Pancreas (tissue), 10 donors: ENCODE measurements around the gene EEF1B2. TPM values are rescaled to one million over a fixed set of nuclear protein-coding genes. Genes with fewer than 3 reads are reported as not detected.

Experiments used
- ATAC-seq, 4 donors: fragments of 200-7000 bp; cut with Tn5 transposase; one replicate each; pipeline versions ENCODE4 v1.8.0 to v1.9.1; 2020; ENCODE audit warnings: mild to moderate bottlenecking in 4 of 4, moderate library complexity in 4 of 4
- DNase-seq, 6 donors: peaks; one replicate each; pipeline ENCODE4 v3.0.0-alpha.2; 2020
- FAIRE-seq: peaks from 2 replicates; lab custom pipeline; 2012; peaks lifted over from hg19 to GRCh38; lab: Jason Lieb, UNC
- H3K27ac ChIP-seq, 4 donors: fragments of 200-600 bp; sonication (generic); 1 replicate in 3 of 4; 2 replicates in 1 of 4; pipeline versions ENCODE4 v1.5.0 to v1.8.0; 2020
- H3K27me3 ChIP-seq, 4 donors: fragments of 200-600 bp; one replicate each; pipeline ENCODE4 v1.8.0; 2021
- H3K36me3 ChIP-seq, 3 donors: fragments of 200-600 bp; sonication (generic) in 1 of 3; one replicate each; pipeline versions ENCODE4 v1.5.0 to v1.8.0; 2020 to 2021
- H3K4me1 ChIP-seq, 3 donors: fragments of 200-600 bp; one replicate each; pipeline ENCODE4 v1.8.0; 2021
- H3K4me3 ChIP-seq, 4 donors: fragments of 200-600 bp; sonication (generic) in 2 of 4; one replicate each; pipeline versions ENCODE4 v1.5.0 to v1.8.0; 2020 to 2021
- H3K9me3 ChIP-seq, 4 donors: fragments of 200-600 bp; one replicate each; pipeline ENCODE4 v1.8.0; 2021
- CTCF ChIP-seq, 4 donors: fragments of 200-600 bp; sonication (generic) in 3 of 4; IDR thresholded peaks; one replicate each; pipeline versions ENCODE4 v1.5.0 to v1.8.0; 2021; ENCODE audit warnings: antibody characterized with exemption in 4 of 4
- WGBS, 2 donors: extraction: QIAGEN DNeasy Blood & Tissue Kit; methylation state at CpG; one replicate each; pipeline ENCODE4 v1.1.7; 2013; 5-methylcytosine and 5-hydroxymethylcytosine counted together
- intact Hi-C, 3 donors: fragments of 100-400 bp; cut with DNase I; formaldehyde crosslinking; loops; one replicate each; pipeline versions ENCODE4 v1.11.1 to v1.14.2; 2022
- polyA plus RNA-seq, 2 donors: library from polyadenylated mRNA; stranded (reverse); fragments of 200-250 nt; gene quantifications; one replicate each; pipeline ENCODE4 v1.2.3, GENCODE V29; 2013
- total RNA-seq, 6 donors: library from RNA; stranded (reverse); fragmentation: NEBNext Ultra II Directional in 4 of 6; extraction: Animal tissue kit (Norgen Biotek cat#: 25700) in 4 of 6; gene quantifications; one replicate each; pipeline versions ENCODE4 v1.2.1 to v1.2.4, GENCODE V29; 2021 to 2023
- donor health status: healthy with polysubstance abuse.
- donor health status: DM: no; HTN: no; CAD: no; lungs with moderate emphysema.
- donor health status: DM: no; HTN: no; CAD: no.
- donor health status: control.
- donor health status: control.
- donor health status: Bipolar disorder and iron deficiency.
- donor health status: DM: yes; HTN: yes; CAD: no.
- donor health status: DM: no; HTN: no; CAD: no.
- donor health status: DM: no; HTN: no; CAD: no.
- donor health status: DM: yes; HTN: yes; CAD: no.

The EEF1B2 gene
- 100 to 1,000 TPM; 390 to 817 (median 562) TPM for total RNA-seq
- polyA plus RNA-seq: 100 to 1,000 TPM; 429 to 531 TPM

GRCh38 chr2:206159346-206160124, at the start of gene EEF1B2, which contains the start of gene NDUFS1:
Gene EEF1B2 (plus strand): TSS chr2:206159895. CDS start chr2:206159980, 85 bp downstream.
Gene NDUFS1 (minus strand): TSS chr2:206159444. CDS start chr2:206153678, 5,766 bp downstream.
- ATAC-seq (peak; percentile 94 to 98 (median 94)), FAIRE-seq (peak; percentile 90), DNase-seq (peak; percentile 93 to 98 (median 96))
- Histone ChIP-seq H3K9me3 (no peaks in the 10 kb centered on the region), H3K36me3 (peaks cover 0 to 19% (median 17%) of the 10 kb centered on the region in 3 donors), H3K27ac (peak within 1 kb of the TSS; percentile 84 to 91 (median 88)), H3K27me3 (no peaks in the 10 kb centered on the region), H3K4me1 (peaks cover 5 to 18% (median 6%) of the 10 kb centered on the region in 3 donors), H3K4me3 (peak within 1 kb of the TSS; percentile 78 to 88 (median 80))
- intact Hi-C loops: no loop called here
- no peak for TF ChIP-seq CTCF (IDR thresholded peaks at IDR 0.05)
- WGBS, 2 donors: 0% methylated on average over 64 of the region's 64 CpGs

GRCh38 chr2:206112108-206112507, 47.6 kb upstream of the EEF1B2 start:
- DNase-seq (no peak), ATAC-seq (no peak), FAIRE-seq (no peak)
- H3K4me1 ChIP-seq: no peaks in the 10 kb centered on the region
- intact Hi-C loops: no loop called here
- no peak overlapping the region for H3K4me3 ChIP-seq
- no peaks in the 10 kb centered on the region for H3K27me3 ChIP-seq
- H3K9me3 ChIP-seq: no peaks in the 10 kb centered on the region
- 93 to 97% methylated on average over 3 of the region's 3 CpGs for WGBS, 2 donors
- H3K27ac ChIP-seq: no peak overlapping the region
- no peak for TF ChIP-seq CTCF (IDR thresholded peaks at IDR 0.05)
- no peaks in the 10 kb centered on the region for H3K36me3 ChIP-seq

DNA sequence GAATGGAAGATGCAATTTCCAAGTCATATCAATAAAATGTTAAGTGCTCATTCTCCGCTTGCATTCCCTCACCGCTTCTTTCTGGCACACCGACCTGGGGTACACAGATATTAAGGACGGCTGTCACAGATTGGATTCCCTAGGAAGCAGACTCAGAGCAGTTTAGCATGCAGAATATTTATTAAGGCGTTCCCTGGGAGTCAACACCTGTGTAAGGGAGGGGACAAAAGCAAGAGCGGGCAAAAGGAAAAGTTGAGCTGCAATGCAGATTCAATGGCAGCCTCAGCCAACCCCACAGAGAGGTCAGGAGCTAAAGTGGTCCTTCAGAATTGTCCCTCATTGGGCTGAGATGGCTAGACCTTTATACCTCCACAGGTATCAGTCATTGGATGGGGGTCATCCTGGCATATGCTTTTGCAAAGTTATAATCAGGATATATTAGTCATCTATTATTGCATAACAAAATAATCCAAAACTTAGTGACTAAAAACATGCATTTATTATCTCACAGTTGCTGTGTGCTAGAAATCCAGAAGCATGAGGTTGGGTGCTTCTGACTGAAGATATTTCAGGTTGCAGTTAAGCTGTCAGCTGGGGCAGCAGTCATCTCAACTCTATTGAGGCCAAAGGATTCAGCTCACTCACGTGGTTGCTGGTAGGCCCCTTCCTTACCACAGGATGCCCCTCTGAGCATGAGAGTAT, 46.7 kb upstream of the EEF1B2 start:
- no peak for TF ChIP-seq CTCF (IDR thresholded peaks at IDR 0.05)
- H3K9me3 ChIP-seq: no peaks in the 10 kb centered on the region
- no peak for FAIRE-seq
- no peaks in the 10 kb centered on the region for H3K36me3 ChIP-seq
- H3K4me3 ChIP-seq: no peak overlapping the region
- DNase-seq: no peak
- no peak overlapping the region for H3K27ac ChIP-seq
- H3K27me3 ChIP-seq: no peaks in the 10 kb centered on the region
- H3K4me1 ChIP-seq: no peaks in the 10 kb centered on the region
- 90 to 96% methylated on average over 7 of the region's 7 CpGs for WGBS, 2 donors
- intact Hi-C loops: no loop called here
- no peak for ATAC-seq

GRCh38 chr2:206115026-206115578, 44.6 kb upstream of the EEF1B2 start:
- intact Hi-C loops: no loop called here
- Histone ChIP-seq H3K9me3 (no peaks in the 10 kb centered on the region), H3K4me1 (no peaks in the 10 kb centered on the region), H3K36me3 (no peaks in the 10 kb centered on the region), H3K4me3 (no peak overlapping the region), H3K27me3 (no peaks in the 10 kb centered on the region), H3K27ac (no peak overlapping the region)
- no peak for FAIRE-seq
- TF ChIP-seq CTCF (IDR thresholded peaks at IDR 0.05): no peak
- WGBS, 2 donors: 95 to 96% methylated on average over 3 of the region's 3 CpGs
- no peak for ATAC-seq
- DNase-seq: no peak
